Tibial nerve (tissue), 4 donors: ENCODE results near the gene TRMT1. TPM values are rescaled to one million over a fixed set of nuclear protein-coding genes. Genes with fewer than 3 reads are reported as not detected.
A peak's percentile ranks its signal among the peaks of the same experiment; 100 is the strongest.

Experiments used
- DNase-seq, 2 donors: peaks; one replicate each; pipeline ENCODE4 v3.0.0-alpha.2; 2019; ENCODE audit warnings: low spot score in 2 of 2
- H3K27ac ChIP-seq, 4 donors: fragments of 200-600 bp; sonication (generic) in 3 of 4; one replicate each; pipeline ENCODE4 v1.5.1; 2017 to 2019; ENCODE audit warnings: mild to moderate bottlenecking in 1 of 4
- H3K27me3 ChIP-seq, 2 donors: fragments of 200-600 bp; sonication (generic) in 1 of 2; one replicate each; pipeline versions ENCODE4 v1.5.1 to v1.6.0; 2017 to 2019
- H3K36me3 ChIP-seq, 3 donors: fragments of 200-600 bp; sonication (generic); one replicate each; pipeline ENCODE4 v1.5.1; 2018 to 2019
- H3K4me1 ChIP-seq, 4 donors: fragments of 200-600 bp; sonication (generic) in 3 of 4; one replicate each; pipeline ENCODE4 v1.5.1; 2017 to 2019
- H3K4me3 ChIP-seq, 4 donors: fragments of 200-600 bp; sonication (generic) in 3 of 4; one replicate each; pipeline ENCODE4 v1.5.1; 2017 to 2019; ENCODE audit warnings: mild to moderate bottlenecking in 1 of 4, moderate library complexity in 1 of 4
- H3K9me3 ChIP-seq, 4 donors: fragments of 200-600 bp; sonication (generic) in 3 of 4; one replicate each; pipeline ENCODE4 v1.5.1; 2017 to 2019
- EP300 ChIP-seq, 2 donors: sonication (generic); formaldehyde crosslinking; IDR thresholded peaks; one replicate each; pipeline ENCODE4 v1.6.1; 2017; ENCODE audit warnings: antibody characterized with exemption in 2 of 2, mild to moderate bottlenecking in 1 of 2
- POLR2A ChIP-seq, 2 donors: fragments of 450-650 bp; IDR thresholded peaks; one replicate each; pipeline ENCODE4 v1.6.1; 2017; ENCODE audit warnings: antibody characterized with exemption in 2 of 2, mild to moderate bottlenecking in 2 of 2, moderate library complexity in 2 of 2
- WGBS, 2 donors: methylation state at CpG; one replicate each; pipeline ENCODE4 v1.1.5; 2018; 5-methylcytosine and 5-hydroxymethylcytosine counted together
- total RNA-seq, 4 donors: library from RNA; depleted of rRNA; stranded (reverse); fragments of >200 nt; gene quantifications; one replicate each; pipeline ENCODE4 v1.1.0, GENCODE V29; 2016
- TF ChIP-seq, protein P1 (sequence below), 5 experiments: fragments of 200-600 bp in 3 of 5; fragments of 450-650 bp in 2 of 5; sonication (generic) in 3 of 5; IDR thresholded peaks; one replicate each; pipeline ENCODE4 v1.5.1; 2016 to 2019; ENCODE audit warnings: antibody characterized with exemption in 5 of 5, mild to moderate bottlenecking in 3 of 5, moderate library complexity in 2 of 5

TRMT1 gene
- total RNA-seq, 4 donors from 2014 or later: 38.4 to 92.7 (median 49.2) TPM

- Histone ChIP-seq H3K27ac (peak overlapping the region; percentile 82 to 99 (median 91)), H3K27me3 (no peaks in the 10 kb centered on the region), H3K36me3 (no peaks in the 10 kb centered on the region), H3K4me1 (peaks cover 0 to 55% (median 34%) of the 10 kb centered on the region in 4 donors), H3K9me3 (no peaks in the 10 kb centered on the region), H3K4me3 (peak overlapping the region; percentile 14 to 51 (median 36))
- peak; percentile 47 to 62 for DNase-seq
- 5 to 7% methylated on average over 19 of the region's 20 CpGs for WGBS, 2 donors
- TF ChIP-seq, protein P1, sequence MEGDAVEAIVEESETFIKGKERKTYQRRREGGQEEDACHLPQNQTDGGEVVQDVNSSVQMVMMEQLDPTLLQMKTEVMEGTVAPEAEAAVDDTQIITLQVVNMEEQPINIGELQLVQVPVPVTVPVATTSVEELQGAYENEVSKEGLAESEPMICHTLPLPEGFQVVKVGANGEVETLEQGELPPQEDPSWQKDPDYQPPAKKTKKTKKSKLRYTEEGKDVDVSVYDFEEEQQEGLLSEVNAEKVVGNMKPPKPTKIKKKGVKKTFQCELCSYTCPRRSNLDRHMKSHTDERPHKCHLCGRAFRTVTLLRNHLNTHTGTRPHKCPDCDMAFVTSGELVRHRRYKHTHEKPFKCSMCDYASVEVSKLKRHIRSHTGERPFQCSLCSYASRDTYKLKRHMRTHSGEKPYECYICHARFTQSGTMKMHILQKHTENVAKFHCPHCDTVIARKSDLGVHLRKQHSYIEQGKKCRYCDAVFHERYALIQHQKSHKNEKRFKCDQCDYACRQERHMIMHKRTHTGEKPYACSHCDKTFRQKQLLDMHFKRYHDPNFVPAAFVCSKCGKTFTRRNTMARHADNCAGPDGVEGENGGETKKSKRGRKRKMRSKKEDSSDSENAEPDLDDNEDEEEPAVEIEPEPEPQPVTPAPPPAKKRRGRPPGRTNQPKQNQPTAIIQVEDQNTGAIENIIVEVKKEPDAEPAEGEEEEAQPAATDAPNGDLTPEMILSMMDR (IDR thresholded peaks at IDR 0.05): no peak
- TF ChIP-seq EP300 (IDR thresholded peaks at IDR 0.05) (peak in 1 of 2 donors; percentile 21), POLR2A (IDR thresholded peaks at IDR 0.05) (no peak)
These were observed 47.2 kb upstream of the TRMT1 start for GRCh38 chr19:13163609-13164342.

DNA sequence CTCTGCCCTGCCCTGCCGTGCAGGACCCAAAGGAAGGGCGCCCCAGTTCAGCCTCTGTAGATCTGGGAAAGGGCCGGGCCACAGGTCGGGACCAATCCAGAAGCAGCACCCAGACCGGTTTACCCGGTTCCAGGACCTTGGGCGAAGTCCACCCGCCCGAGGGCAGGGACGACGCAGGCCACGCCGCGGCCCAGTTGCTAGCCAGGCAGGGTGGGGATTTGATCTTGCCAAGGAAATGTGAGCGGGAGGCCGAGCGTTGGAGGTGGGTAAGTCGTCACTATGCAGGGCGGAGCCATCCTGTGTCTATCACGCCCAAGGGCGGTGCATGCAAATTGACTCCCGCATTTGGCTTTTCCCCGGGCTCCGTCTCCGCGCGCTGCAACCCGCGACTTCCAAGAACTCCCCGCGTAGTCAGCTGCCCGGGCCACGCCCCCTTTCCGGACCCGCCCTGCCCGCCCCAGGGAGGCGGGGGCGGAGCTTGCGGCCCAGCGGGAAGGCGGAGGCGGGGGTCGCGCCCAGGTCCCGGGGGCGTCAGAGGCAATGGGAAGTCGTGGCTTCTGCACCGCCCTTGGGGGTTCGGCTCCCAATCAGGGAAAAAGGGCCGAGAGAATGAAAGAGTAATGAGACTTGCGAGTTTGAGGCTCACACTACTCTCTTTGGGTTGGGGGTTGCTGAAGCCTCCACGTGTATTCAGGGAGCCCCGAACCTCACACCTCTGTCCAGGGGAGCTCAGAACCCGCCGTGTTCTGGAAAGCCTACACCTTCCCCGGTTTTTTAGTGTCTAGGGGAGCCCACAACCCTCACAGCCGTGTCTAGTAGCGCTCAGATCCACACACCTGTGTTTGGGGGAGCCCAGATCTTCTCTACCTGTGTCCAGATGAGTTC, 46.4 kb upstream of the TRMT1 start:
- Histone ChIP-seq H3K27ac (peak overlapping the region; percentile 82 to 99 (median 91)), H3K9me3 (no peaks in the 10 kb centered on the region), H3K36me3 (no peaks in the 10 kb centered on the region), H3K27me3 (no peaks in the 10 kb centered on the region), H3K4me1 (peaks cover 0 to 50% (median 32%) of the 10 kb centered on the region in 4 donors), H3K4me3 (peak overlapping the region; percentile 14 to 51 (median 36))
- 2 to 4% methylated on average over 36 to 52 of the region's 58 CpGs for WGBS, 2 donors
- TF ChIP-seq EP300 (IDR thresholded peaks at IDR 0.05) (peak; percentile 86 to 87), POLR2A (IDR thresholded peaks at IDR 0.05) (peak; percentile 58 to 64)
- TF ChIP-seq, protein P1 (IDR thresholded peaks at IDR 0.05): no peak
- DNase-seq: peak; percentile 91

GRCh38 chr19:13160557-13160956, 44.0 kb upstream of the TRMT1 start:
- 89 to 95% methylated on average over 1 of the region's 1 CpG for WGBS, 2 donors
- Histone ChIP-seq H3K4me1 (peaks cover 0 to 55% (median 31%) of the 10 kb centered on the region in 4 donors), H3K27ac (no peak overlapping the region), H3K36me3 (no peaks in the 10 kb centered on the region), H3K9me3 (no peaks in the 10 kb centered on the region), H3K27me3 (no peaks in the 10 kb centered on the region), H3K4me3 (no peak overlapping the region)
- TF ChIP-seq POLR2A (IDR thresholded peaks at IDR 0.05) (no peak), EP300 (IDR thresholded peaks at IDR 0.05) (no peak)
- TF ChIP-seq, protein P1 (IDR thresholded peaks at IDR 0.05): no peak
- DNase-seq: no peak

DNA sequence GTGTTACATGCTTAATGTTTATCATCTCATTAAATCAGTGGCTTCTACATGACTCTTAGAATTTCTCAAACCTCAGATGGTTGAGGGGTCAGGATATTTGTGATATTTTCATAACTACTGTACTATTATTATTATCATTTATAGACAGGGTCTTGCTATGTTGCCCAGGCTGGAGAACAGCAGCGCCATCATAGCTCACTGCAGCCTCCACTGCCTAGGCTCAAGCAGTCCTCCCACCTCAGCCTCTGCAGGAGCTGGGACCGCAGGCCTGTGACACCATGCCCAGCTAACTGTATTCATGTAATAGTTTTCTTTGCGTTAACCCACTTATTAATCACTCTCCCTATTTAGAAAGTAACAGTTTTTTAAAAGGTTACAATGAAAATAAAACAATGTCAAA, 43.2 kb upstream of the TRMT1 start:
- no peaks in the 10 kb centered on the region for H3K27me3 ChIP-seq
- TF ChIP-seq, protein P1 (IDR thresholded peaks at IDR 0.05): no peak
- DNase-seq: no peak
- no peaks in the 10 kb centered on the region for H3K9me3 ChIP-seq
- H3K27ac ChIP-seq: no peak overlapping the region
- no peak overlapping the region for H3K4me3 ChIP-seq
- H3K36me3 ChIP-seq: no peaks in the 10 kb centered on the region
- peaks cover 3 to 59% (median 35%) of the 10 kb centered on the region in 4 donors for H3K4me1 ChIP-seq
- WGBS, 2 donors: 93 to 95% methylated on average over 3 of the region's 3 CpGs
